Activated T-helper 17 cell treated with anti-CD3 and anti-CD28 coated beads, Interleukin-2, amount 50 U/mL, for 72 hours (primary cell): ENCODE data around the gene TMCO4. TPM values are rescaled to one million over a fixed set of nuclear protein-coding genes. Genes with fewer than 3 reads are reported as not detected.
"Not testable (repeated sequence)": the region's sequence is repeated elsewhere in the genome, so short reads cannot be mapped to it uniquely, and the experiment has no call there.

Experiments used
- ATAC-seq: fragments of 150-1000 bp; cut with Tn5 transposase; replicated peaks from 2 replicates; pipeline ENCODE4 v1.10.0; 2021; ENCODE audit warnings: mild to moderate bottlenecking, moderate library complexity
- H3K27ac Mint-ChIP-seq: one replicate; pipeline ENCODE4 v1.8.0; 2022; ENCODE audit warnings: mixed read lengths
- H3K27me3 Mint-ChIP-seq: one replicate; pipeline ENCODE4 v1.8.0; 2022; ENCODE audit warnings: mixed read lengths
- H3K36me3 Mint-ChIP-seq: one replicate; pipeline ENCODE4 v1.8.0; 2022; ENCODE audit warnings: low read depth, mild to moderate bottlenecking, mixed read lengths
- H3K4me1 Mint-ChIP-seq: one replicate; pipeline ENCODE4 v1.8.0; 2022; ENCODE audit warnings: mixed read lengths
- H3K4me3 Mint-ChIP-seq: one replicate; pipeline ENCODE4 v1.8.0; 2022; ENCODE audit warnings: mild to moderate bottlenecking, mixed read lengths
- H3K9me3 Mint-ChIP-seq: one replicate; pipeline ENCODE4 v1.8.0; 2022; ENCODE audit warnings: mixed read lengths
- total RNA-seq, 2 donors: library from RNA; stranded (reverse); gene quantifications; one replicate each; pipeline ENCODE4 v1.2.3, GENCODE V29; 2022

TMCO4 gene
- total RNA-seq, 2 donors from 2014 or later, result 8.9 to 12.6 TPM

- Mint-ChIP-seq H3K4me3 (peak within 1 kb of the TSS; percentile 82), H3K27me3 (no peaks in the 10 kb centered on the region), H3K4me1 (peaks cover 26% of the 10 kb centered on the region), H3K27ac (peak within 1 kb of the TSS; percentile 70), H3K9me3 (no peaks in the 10 kb centered on the region), H3K36me3 (no peaks in the 10 kb centered on the region)
- ATAC-seq, result peak; percentile 90
Observed at GRCh38 chr1:19643602-19644394, 155.9 kb downstream of the TMCO4 start, which contains the start of gene NBL1. TSS of gene NBL1 (plus strand) at chr1:19644311. CDS start at chr1:19655031, 10,720 bp downstream.

GRCh38 chr1:19643121-19643520 is 156.6 kb downstream of the TMCO4 start:
- peak overlapping the region; percentile 81 for H3K4me3 Mint-ChIP-seq
- H3K36me3 Mint-ChIP-seq, result no peaks in the 10 kb centered on the region
- H3K4me1 Mint-ChIP-seq, result peaks cover 26% of the 10 kb centered on the region
- no peaks in the 10 kb centered on the region for H3K9me3 Mint-ChIP-seq
- ATAC-seq, result no peak
- H3K27ac Mint-ChIP-seq, result no peak overlapping the region
- no peaks in the 10 kb centered on the region for H3K27me3 Mint-ChIP-seq

- Mint-ChIP-seq H3K4me3 (no peak overlapping the region), H3K9me3 (no peaks in the 10 kb centered on the region), H3K27ac (no peak overlapping the region), H3K36me3 (no peaks in the 10 kb centered on the region), H3K4me1 (peaks cover 8% of the 10 kb centered on the region), H3K27me3 (no peaks in the 10 kb centered on the region)
- no peak for ATAC-seq
Observed at GRCh38 chr1:19640363-19641316, 159.1 kb downstream of the TMCO4 start.

DNA sequence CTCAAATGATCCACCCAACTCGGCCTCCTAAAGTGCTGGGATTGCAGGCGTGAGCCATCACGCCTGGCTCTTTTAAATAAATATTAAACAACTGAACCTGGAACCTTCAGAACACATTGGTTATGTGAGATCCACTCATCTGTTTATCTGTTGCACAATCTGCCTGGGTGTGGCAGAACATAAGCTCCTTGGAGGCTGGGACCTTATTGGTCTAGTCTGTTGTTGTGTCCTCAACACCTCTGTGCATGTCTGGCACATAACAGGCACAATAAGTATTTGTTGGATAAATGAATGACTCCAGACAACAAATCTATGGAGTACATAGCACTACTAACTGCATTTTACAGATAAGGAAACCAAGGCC is 159.7 kb downstream of the TMCO4 start:
- Mint-ChIP-seq H3K4me1 (peaks cover 7% of the 10 kb centered on the region), H3K9me3 (no peaks in the 10 kb centered on the region), H3K27me3 (no peaks in the 10 kb centered on the region), H3K36me3 (no peaks in the 10 kb centered on the region), H3K27ac (no peak overlapping the region), H3K4me3 (no peak overlapping the region)
- ATAC-seq, result no peak

DNA sequence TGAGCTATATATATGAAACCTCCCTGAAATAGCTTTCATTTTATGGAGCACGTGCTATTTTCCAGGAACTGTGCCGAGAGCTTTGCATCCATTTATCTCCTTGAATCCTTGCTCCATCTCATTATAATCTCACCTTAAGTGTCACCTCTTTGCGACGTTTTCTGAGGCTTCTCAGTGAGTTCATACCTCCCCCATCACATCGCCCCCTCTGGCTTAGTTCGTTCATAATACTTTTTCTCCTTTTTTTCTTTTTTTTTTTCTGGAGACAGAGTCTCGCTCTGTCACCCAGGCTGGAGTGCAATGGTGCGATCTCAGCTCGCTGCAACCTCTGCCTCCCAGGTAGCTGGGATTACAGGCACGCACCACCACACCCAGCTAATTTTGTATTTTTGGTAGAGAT is 160.5 kb downstream of the TMCO4 start:
- not testable (repeated sequence) for H3K9me3 Mint-ChIP-seq, H3K4me3 Mint-ChIP-seq, ATAC-seq, H3K36me3 Mint-ChIP-seq, H3K4me1 Mint-ChIP-seq, H3K27me3 Mint-ChIP-seq, H3K27ac Mint-ChIP-seq

DNA sequence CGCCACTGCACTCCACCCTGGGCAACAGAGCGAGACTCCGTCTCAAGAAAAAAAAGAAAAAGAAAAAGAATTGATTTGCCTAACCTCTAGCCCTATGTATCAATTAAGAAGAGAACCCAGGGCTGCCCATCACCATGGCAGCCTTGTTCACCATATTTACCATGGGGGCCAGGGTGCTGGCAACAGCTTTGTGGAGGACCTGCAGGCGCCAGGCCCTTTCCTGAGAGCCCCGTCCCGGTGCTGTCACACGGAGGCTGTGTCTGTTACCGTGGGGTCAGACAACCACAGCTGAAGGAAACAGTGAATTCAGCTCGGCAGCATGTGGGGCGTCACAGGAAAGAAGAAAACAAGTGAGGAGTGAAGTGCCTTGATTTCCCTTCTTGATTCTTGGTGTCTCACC is 162.1 kb downstream of the TMCO4 start:
- no peaks in the 10 kb centered on the region for H3K9me3 Mint-ChIP-seq
- no peak overlapping the region for H3K4me3 Mint-ChIP-seq
- ATAC-seq, result no peak
- H3K36me3 Mint-ChIP-seq, result no peaks in the 10 kb centered on the region
- no peaks in the 10 kb centered on the region for H3K27me3 Mint-ChIP-seq
- H3K27ac Mint-ChIP-seq, result no peak overlapping the region
- H3K4me1 Mint-ChIP-seq, result no peaks in the 10 kb centered on the region

DNA sequence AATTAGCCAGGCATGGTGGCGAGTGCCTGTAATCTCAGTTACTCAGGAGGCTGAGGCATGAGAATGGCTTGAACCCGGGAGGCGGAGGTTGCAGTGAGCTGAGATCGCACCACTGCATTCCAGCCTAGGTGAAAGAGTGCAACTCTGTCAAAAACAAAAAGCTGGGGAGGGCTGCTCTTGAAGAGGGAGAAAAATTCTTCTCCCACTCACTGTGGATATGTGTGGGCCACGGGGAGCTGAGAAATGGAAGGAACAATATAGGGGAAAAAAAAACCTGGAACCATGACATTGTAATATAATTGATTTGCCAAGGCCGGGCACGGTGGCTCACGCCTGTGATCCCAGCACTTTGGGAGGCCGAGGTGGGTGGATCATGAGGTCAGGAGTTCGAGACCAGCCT is 163.0 kb downstream of the TMCO4 start:
- H3K4me1 Mint-ChIP-seq, H3K9me3 Mint-ChIP-seq, H3K27ac Mint-ChIP-seq, ATAC-seq, H3K27me3 Mint-ChIP-seq, H3K4me3 Mint-ChIP-seq, H3K36me3 Mint-ChIP-seq: not testable (repeated sequence)

DNA sequence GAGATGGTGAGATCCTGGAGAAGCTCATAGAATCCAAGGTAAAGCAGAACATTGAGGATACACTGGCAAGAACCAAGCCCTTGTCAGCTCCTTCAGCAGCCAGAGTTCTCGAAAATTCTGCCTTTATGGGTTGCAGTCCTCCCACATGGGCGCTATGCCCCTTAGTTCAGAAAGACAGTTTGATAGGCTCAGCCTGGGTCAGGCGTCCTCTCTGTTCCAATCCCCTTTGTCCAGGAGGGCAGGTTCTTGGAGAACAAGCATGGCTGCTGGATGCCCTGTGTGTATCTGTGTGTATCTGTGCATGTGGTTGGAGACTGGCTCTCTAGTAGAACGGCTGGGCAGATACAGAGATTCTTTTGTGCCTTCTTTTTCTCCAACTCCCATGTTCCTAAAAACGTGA is 163.7 kb downstream of the TMCO4 start:
- H3K27me3 Mint-ChIP-seq, result no peaks in the 10 kb centered on the region
- no peak overlapping the region for H3K27ac Mint-ChIP-seq
- ATAC-seq, result no peak
- H3K4me1 Mint-ChIP-seq, result no peaks in the 10 kb centered on the region
- no peak overlapping the region for H3K4me3 Mint-ChIP-seq
- H3K9me3 Mint-ChIP-seq, result no peaks in the 10 kb centered on the region
- no peaks in the 10 kb centered on the region for H3K36me3 Mint-ChIP-seq

DNA sequence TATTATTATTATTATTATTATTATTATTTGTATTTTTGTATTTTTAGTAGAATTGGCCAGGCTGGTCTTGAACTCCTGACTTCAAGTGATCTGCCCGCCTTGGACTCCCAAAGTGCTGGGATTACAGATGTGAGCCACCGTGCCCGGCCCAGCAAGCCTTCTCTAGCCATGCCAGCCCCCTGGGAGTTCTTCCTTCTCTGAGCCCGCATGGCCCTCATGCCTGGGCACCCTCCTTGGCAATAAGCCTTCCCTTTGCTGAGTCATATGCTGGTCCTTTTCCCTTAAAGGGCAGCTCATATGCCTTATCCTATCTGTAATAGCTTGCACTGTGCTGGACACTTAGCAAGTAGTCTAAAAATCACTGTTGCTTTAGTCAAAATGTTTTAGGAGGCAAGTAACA is 164.1 kb downstream of the TMCO4 start:
- H3K27me3 Mint-ChIP-seq, result no peaks in the 10 kb centered on the region
- H3K4me1 Mint-ChIP-seq, result no peaks in the 10 kb centered on the region
- H3K4me3 Mint-ChIP-seq, result no peak overlapping the region
- H3K9me3 Mint-ChIP-seq, result no peaks in the 10 kb centered on the region
- ATAC-seq, result no peak
- H3K36me3 Mint-ChIP-seq, result no peaks in the 10 kb centered on the region
- H3K27ac Mint-ChIP-seq, result no peak overlapping the region

DNA sequence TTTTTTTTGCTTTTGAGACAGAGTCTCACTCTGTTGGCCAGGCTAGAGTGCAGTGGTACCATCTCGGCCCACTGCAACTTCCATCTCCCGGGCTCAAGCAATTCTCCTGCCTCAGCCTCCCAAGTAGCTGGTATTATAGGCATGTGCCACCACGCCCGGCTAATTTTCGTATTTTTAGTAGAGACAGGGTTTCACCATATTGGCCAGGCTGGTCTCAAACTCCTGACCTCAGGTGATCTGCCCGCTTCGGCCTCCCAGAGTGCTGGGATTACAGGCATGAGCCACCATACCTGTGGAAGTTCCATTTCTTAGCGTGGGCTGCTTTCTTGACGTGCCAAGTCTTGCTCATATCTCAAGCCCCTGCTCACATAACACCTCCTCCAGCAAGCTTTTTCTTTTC is 164.7 kb downstream of the TMCO4 start:
- not testable (repeated sequence) for H3K4me3 Mint-ChIP-seq, H3K36me3 Mint-ChIP-seq, H3K9me3 Mint-ChIP-seq, H3K4me1 Mint-ChIP-seq, H3K27me3 Mint-ChIP-seq, ATAC-seq, H3K27ac Mint-ChIP-seq

DNA sequence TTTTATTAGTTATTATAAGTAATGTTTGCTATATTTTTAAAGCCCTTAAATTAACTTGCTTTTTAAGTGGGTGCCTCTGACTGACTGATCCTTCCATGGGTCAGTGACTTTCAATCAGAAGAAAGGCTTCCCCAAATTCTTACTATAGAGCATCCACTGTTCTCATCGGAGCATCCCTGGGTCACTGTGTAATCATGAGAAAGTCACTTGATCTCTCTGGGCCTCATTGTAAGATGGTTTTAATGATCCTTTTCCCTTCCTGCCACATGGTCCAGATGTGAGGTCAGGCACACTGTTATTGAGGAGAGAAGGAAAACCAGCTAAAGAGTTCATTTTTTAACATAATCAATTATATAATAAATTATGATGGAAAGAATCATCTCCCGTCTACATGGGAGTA is 166.6 kb downstream of the TMCO4 start:
- no peak for ATAC-seq
- no peaks in the 10 kb centered on the region for H3K27me3 Mint-ChIP-seq
- H3K4me3 Mint-ChIP-seq, result no peak overlapping the region
- no peak overlapping the region for H3K27ac Mint-ChIP-seq
- H3K9me3 Mint-ChIP-seq, result no peaks in the 10 kb centered on the region
- H3K4me1 Mint-ChIP-seq, result no peaks in the 10 kb centered on the region
- H3K36me3 Mint-ChIP-seq, result peaks cover 6% of the 10 kb centered on the region

Other genes with a start within 250 kb of the TMCO4 start
- 10 to 100 TPM; 15.0 to 16.0 TPM for gene NBL1, start 155.6 kb downstream of the TMCO4 start, total RNA-seq
- under 1 TPM in 1 of 2 donors, not detected in 1; 0.13 TPM for gene HTR6, start 135.0 kb downstream of the TMCO4 start, total RNA-seq
- gene RNF186, start 15.4 kb upstream of the TMCO4 start, total RNA-seq, result not detected
- 10 to 100 TPM; 11.5 to 16.6 TPM for gene OTUD3, start 82.5 kb upstream of the TMCO4 start, total RNA-seq
- gene PLA2G2E, start 123.7 kb upstream of the TMCO4 start, total RNA-seq, result not detected
- gene PLA2G2A, start 179.7 kb upstream of the TMCO4 start, total RNA-seq, result not detected